DND-41 (cell line): Measurements from ENCODE around the gene C16orf74.

Source experiments
- ATAC-seq: fragments of 200-7000 bp; cut with Tn5 transposase; 3 replicates; pipeline ENCODE4 v1.9.1; 2021; ENCODE audit warnings: low read depth; ENCODE audit not compliant: insufficient read depth
- DNase-seq: peaks from one replicate; pipeline ENCODE4 v3.0.0-alpha.2; 2020
- H2AFZ ChIP-seq: 2 replicates; pipeline ENCODE4 v1.6.0; 2012; ENCODE audit warnings: low read depth, low read length
- H3K27ac ChIP-seq: 2 replicates; pipeline ENCODE4 v1.5.1; 2012; ENCODE audit warnings: low read length, inconsistent platforms
- H3K27me3 ChIP-seq: fragments of 200-600 bp; sonication (generic); 2 replicates; pipeline ENCODE4 v1.6.0; 2012; ENCODE audit warnings: low read length, mild to moderate bottlenecking, inconsistent platforms; ENCODE audit not compliant: insufficient read depth, poor library complexity
- H3K36me3 ChIP-seq: 2 replicates; pipeline ENCODE4 v1.5.1; 2012; ENCODE audit warnings: low read length, inconsistent platforms; ENCODE audit not compliant: insufficient read depth
- H3K4me1 ChIP-seq: 2 replicates; pipeline ENCODE4 v1.5.1; 2012; ENCODE audit warnings: mild to moderate bottlenecking, low read length; ENCODE audit not compliant: insufficient read depth
- H3K4me2 ChIP-seq: 2 replicates; pipeline ENCODE4 v1.6.0; 2012; ENCODE audit warnings: mild to moderate bottlenecking, moderate library complexity, low read length, inconsistent platforms; ENCODE audit not compliant: insufficient read depth
- H3K4me3 ChIP-seq, 2 experiments: fragments of 200-600 bp in 1 of 2; shearing (Covaris generic) in 1 of 2; 2 replicates each; pipeline ENCODE4 v1.5.1; 2012 to 2016; ENCODE audit warnings: inconsistent platforms in 2 of 2, low read length in 2 of 2, mild to moderate bottlenecking in 2 of 2, low read depth in 1 of 2, moderate library complexity in 1 of 2
- H3K79me2 ChIP-seq: 2 replicates; pipeline ENCODE4 v1.6.0; 2012; ENCODE audit warnings: low read length, inconsistent platforms; ENCODE audit not compliant: insufficient read depth
- H3K9ac ChIP-seq: 2 replicates; pipeline ENCODE4 v1.6.0; 2012; ENCODE audit warnings: low read depth, mild to moderate bottlenecking, inconsistent platforms, low read length, moderate library complexity
- H3K9me3 ChIP-seq: 2 replicates; pipeline ENCODE4 v1.5.1; 2012; ENCODE audit warnings: low read length, moderate library complexity, mild to moderate bottlenecking, inconsistent platforms; ENCODE audit not compliant: insufficient read depth, severe bottlenecking
- H4K20me1 ChIP-seq: 2 replicates; pipeline ENCODE4 v1.6.0; 2012; ENCODE audit warnings: low read length; ENCODE audit not compliant: insufficient read depth
- EZH2 ChIP-seq: IDR thresholded peaks from 3 replicates; pipeline ENCODE4 v1.6.1; 2012; ENCODE audit warnings: borderline replicate concordance, low read depth, mild to moderate bottlenecking, moderate library complexity, low read length, inconsistent platforms; ENCODE audit not compliant: severe bottlenecking
- TF ChIP-seq, protein P1 (sequence below): IDR thresholded peaks from 2 replicates; pipeline ENCODE4 v1.5.1; 2012; ENCODE audit warnings: borderline replicate concordance, low read length, moderate library complexity, mild to moderate bottlenecking; ENCODE audit not compliant: poor library complexity, severe bottlenecking; ENCODE audit errors: extremely low read depth

The C16orf74 gene

DNA sequence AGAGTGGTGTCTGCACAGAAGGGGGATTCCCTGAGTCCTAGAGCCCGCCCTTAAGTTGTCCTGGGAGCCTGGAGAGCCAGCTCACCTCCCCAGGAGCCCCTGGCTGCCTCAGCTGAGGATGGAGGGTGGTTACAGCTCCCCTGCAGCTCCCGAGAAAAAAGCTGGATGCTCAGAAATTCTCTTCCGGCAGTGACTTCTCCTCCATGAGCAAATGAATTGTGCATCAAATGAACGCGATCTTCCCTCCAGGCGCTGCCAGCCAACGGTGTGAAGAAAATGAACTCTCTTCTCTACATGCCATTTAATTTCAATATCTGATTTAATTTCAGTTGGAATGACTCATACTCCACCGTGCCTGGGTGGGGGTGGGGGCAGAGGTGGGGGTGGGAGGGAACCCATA, 14.3 kb upstream of the C16orf74 start:
- Histone ChIP-seq H3K9ac (no peak overlapping the region), H3K27ac (no peak overlapping the region), H3K4me2 (no peak overlapping the region), H3K27me3 (peaks cover 1% of the 10 kb centered on the region), H3K9me3 (no peaks in the 10 kb centered on the region), H3K4me1 (no peaks in the 10 kb centered on the region), H3K79me2 (no peaks in the 10 kb centered on the region), H4K20me1 (0 out of 2 replicates have a peak, but pooled peaks cover 4% of the 10 kb centered on the region), H3K36me3 (no peaks in the 10 kb centered on the region), H2AFZ (no peak overlapping the region), H3K4me3 (no peak overlapping the region)
- ATAC-seq (no peak), DNase-seq (no peak)
- TF ChIP-seq EZH2: no peak
- TF ChIP-seq, protein P1, sequence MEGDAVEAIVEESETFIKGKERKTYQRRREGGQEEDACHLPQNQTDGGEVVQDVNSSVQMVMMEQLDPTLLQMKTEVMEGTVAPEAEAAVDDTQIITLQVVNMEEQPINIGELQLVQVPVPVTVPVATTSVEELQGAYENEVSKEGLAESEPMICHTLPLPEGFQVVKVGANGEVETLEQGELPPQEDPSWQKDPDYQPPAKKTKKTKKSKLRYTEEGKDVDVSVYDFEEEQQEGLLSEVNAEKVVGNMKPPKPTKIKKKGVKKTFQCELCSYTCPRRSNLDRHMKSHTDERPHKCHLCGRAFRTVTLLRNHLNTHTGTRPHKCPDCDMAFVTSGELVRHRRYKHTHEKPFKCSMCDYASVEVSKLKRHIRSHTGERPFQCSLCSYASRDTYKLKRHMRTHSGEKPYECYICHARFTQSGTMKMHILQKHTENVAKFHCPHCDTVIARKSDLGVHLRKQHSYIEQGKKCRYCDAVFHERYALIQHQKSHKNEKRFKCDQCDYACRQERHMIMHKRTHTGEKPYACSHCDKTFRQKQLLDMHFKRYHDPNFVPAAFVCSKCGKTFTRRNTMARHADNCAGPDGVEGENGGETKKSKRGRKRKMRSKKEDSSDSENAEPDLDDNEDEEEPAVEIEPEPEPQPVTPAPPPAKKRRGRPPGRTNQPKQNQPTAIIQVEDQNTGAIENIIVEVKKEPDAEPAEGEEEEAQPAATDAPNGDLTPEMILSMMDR: no peak

- Histone ChIP-seq H3K9ac (no peak overlapping the region), H3K4me3 (no peak overlapping the region), H3K4me1 (no peaks in the 10 kb centered on the region; the same call in 1 of the 2 replicates), H3K36me3 (no peaks in the 10 kb centered on the region), H2AFZ (no peak overlapping the region), H3K4me2 (no peak overlapping the region), H3K27ac (no peak overlapping the region), H3K27me3 (peaks cover 14% of the 10 kb centered on the region), H4K20me1 (peaks cover 13% of the 10 kb centered on the region; the same call in 1 of the 2 replicates), H3K79me2 (no peaks in the 10 kb centered on the region), H3K9me3 (no peaks in the 10 kb centered on the region)
- no peak for TF ChIP-seq EZH2
- TF ChIP-seq, protein P1: no peak
- DNase-seq (no peak), ATAC-seq (no peak)
These were observed 12.7 kb upstream of the C16orf74 start for GRCh38 chr16:85763616-85764015.

DNA sequence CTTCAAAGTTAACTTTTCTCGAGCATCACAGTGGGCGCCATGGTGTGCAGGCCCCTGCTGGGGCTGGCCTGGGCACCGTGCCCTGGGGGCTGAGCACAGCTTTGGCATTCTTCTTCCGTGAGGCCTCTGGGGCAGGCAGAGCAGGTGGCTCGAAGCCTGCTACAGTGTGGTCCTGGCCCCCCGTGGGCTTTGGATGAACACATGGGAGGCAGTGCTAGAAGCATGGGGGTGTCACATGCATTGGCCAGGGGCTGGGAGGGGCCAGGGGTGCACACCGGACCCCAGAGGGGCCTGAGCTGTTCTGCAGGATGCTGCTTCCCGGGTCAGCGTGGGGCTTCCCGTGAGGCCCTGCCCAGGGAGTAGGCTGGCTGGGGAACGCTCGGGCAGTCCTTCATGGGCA, 12.1 kb upstream of the C16orf74 start:
- H3K36me3 ChIP-seq: no peaks in the 10 kb centered on the region
- TF ChIP-seq EZH2: no peak
- TF ChIP-seq, protein P1: no peak
- H2AFZ ChIP-seq: no peak overlapping the region
- H3K27ac ChIP-seq: no peak overlapping the region
- H3K9me3 ChIP-seq: no peaks in the 10 kb centered on the region
- DNase-seq (no peak), ATAC-seq (no peak)
- no peaks in the 10 kb centered on the region; the same call in 1 of the 2 replicates for H3K4me1 ChIP-seq
- H4K20me1 ChIP-seq: peaks cover 13% of the 10 kb centered on the region; the same call in 1 of the 2 replicates
- peaks cover 15% of the 10 kb centered on the region for H3K27me3 ChIP-seq
- H3K4me2 ChIP-seq: no peak overlapping the region
- H3K9ac ChIP-seq: no peak overlapping the region
- H3K4me3 ChIP-seq: no peak overlapping the region
- no peaks in the 10 kb centered on the region for H3K79me2 ChIP-seq

- DNase-seq (no peak), ATAC-seq (no peak)
- no peak overlapping the region for H3K4me3 ChIP-seq
- no peak for TF ChIP-seq EZH2
- TF ChIP-seq, protein P1: no peak
- H3K36me3 ChIP-seq: no peaks in the 10 kb centered on the region
- no peaks in the 10 kb centered on the region; the same call in 1 of the 2 replicates for H3K4me1 ChIP-seq
- H3K9ac ChIP-seq: no peak overlapping the region
- peaks cover 8% of the 10 kb centered on the region; the same call in 1 of the 2 replicates for H4K20me1 ChIP-seq
- no peak overlapping the region for H2AFZ ChIP-seq
- no peak overlapping the region for H3K4me2 ChIP-seq
- peaks cover 15% of the 10 kb centered on the region for H3K27me3 ChIP-seq
- H3K9me3 ChIP-seq: no peaks in the 10 kb centered on the region
- H3K27ac ChIP-seq: no peak overlapping the region
- no peaks in the 10 kb centered on the region for H3K79me2 ChIP-seq
These were observed 11.0 kb upstream of the C16orf74 start for GRCh38 chr16:85761861-85762260.
